Thoracic aorta (tissue), 2 donors: Measurements from ENCODE around the gene SIL1. TPM values are rescaled to one million over a fixed set of nuclear protein-coding genes. Genes with fewer than 3 reads are reported as not detected.
A peak's percentile ranks its signal among the peaks of the same experiment; 100 is the strongest.

Experiments used
- ATAC-seq: fragments of 150-250 bp; one replicate; pipeline ENCODE4 v1.8.0; 2017; ENCODE audit warnings: low read depth; ENCODE audit not compliant: insufficient number of reproducible peaks, low FRiP score
- DNase-seq: peaks from one replicate; pipeline ENCODE4 v3.0.0-alpha.2; 2020; ENCODE audit warnings: low spot score
- H3K27ac ChIP-seq, 2 donors: fragments of 200-600 bp; sonication (generic); 1 replicate in 1 of 2; 2 replicates in 1 of 2; pipeline ENCODE4 v1.5.1; 2016; ENCODE audit warnings: mild to moderate bottlenecking in 2 of 2, moderate library complexity in 2 of 2
- H3K27me3 ChIP-seq: fragments of 200-600 bp; sonication (generic); replicated peaks from 2 replicates; pipeline ENCODE4 v1.6.0; 2016; ENCODE audit warnings: mild to moderate bottlenecking; ENCODE audit not compliant: insufficient read depth
- H3K36me3 ChIP-seq: fragments of 200-600 bp; sonication (generic); one replicate; pipeline ENCODE4 v1.5.1; 2016
- H3K4me1 ChIP-seq, 2 donors: fragments of 200-600 bp; sonication (generic); 1 replicate in 1 of 2; 2 replicates in 1 of 2; pipeline versions ENCODE4 v1.5.1 to v1.6.0; 2016; ENCODE audit warnings: low read depth in 2 of 2, mild to moderate bottlenecking in 1 of 2; ENCODE audit not compliant: control insufficient read depth in 1 of 2
- H3K4me3 ChIP-seq: fragments of 200-600 bp; sonication (generic); 2 replicates; pipeline ENCODE4 v1.5.1; 2016; ENCODE audit warnings: mild to moderate bottlenecking
- H3K9me3 ChIP-seq: fragments of 200-600 bp; sonication (generic); 2 replicates; pipeline ENCODE4 v1.5.1; 2016
- CTCF ChIP-seq: fragments of 200-600 bp; sonication (generic); IDR thresholded peaks from one replicate; pipeline ENCODE4 v1.5.1; 2019; ENCODE audit warnings: antibody characterized with exemption
- total RNA-seq, 2 donors: library from RNA; depleted of rRNA; stranded (reverse); fragments of >200 nt; gene quantifications; one replicate each; pipeline versions ENCODE4 v1.1.0 to v1.2.3, GENCODE V29; 2016

Gene SIL1
- total RNA-seq, 2 donors from 2014 or later, result 33.1 to 41.2 TPM

- ATAC-seq, result no peak
- no peaks in the 10 kb centered on the region for H3K27me3 ChIP-seq
- no peak overlapping the region for H3K4me3 ChIP-seq
- H3K27ac ChIP-seq, result no peak overlapping the region
- no peak for DNase-seq
- no peaks in the 10 kb centered on the region for H3K4me1 ChIP-seq
- H3K9me3 ChIP-seq, result no peaks in the 10 kb centered on the region
- no peak for TF ChIP-seq CTCF
- H3K36me3 ChIP-seq, result no peaks in the 10 kb centered on the region
Observed at GRCh38 chr5:138998521-138998920, 199.6 kb downstream of the SIL1 start.

- Histone ChIP-seq H3K27me3 (no peaks in the 10 kb centered on the region), H3K27ac (no peak overlapping the region), H3K36me3 (no peaks in the 10 kb centered on the region), H3K4me3 (no peak overlapping the region), H3K9me3 (no peaks in the 10 kb centered on the region), H3K4me1 (no peaks in the 10 kb centered on the region)
- DNase-seq, result no peak
- TF ChIP-seq CTCF, result no peak
- no peak for ATAC-seq
Observed at GRCh38 chr5:138996120-138996519, 202.0 kb downstream of the SIL1 start.

GRCh38 chr5:138990986-138991590, 207.1 kb downstream of the SIL1 start:
- TF ChIP-seq CTCF, result no peak
- DNase-seq (no peak), ATAC-seq (no peak)
- Histone ChIP-seq H3K27ac (no peak overlapping the region), H3K4me3 (no peak overlapping the region), H3K4me1 (peaks cover 0 to 1% of the 10 kb centered on the region in 2 donors), H3K9me3 (no peaks in the 10 kb centered on the region), H3K36me3 (no peaks in the 10 kb centered on the region), H3K27me3 (no peaks in the 10 kb centered on the region)

- no peak for TF ChIP-seq CTCF
- Histone ChIP-seq H3K27me3 (no peaks in the 10 kb centered on the region), H3K36me3 (no peaks in the 10 kb centered on the region), H3K9me3 (no peaks in the 10 kb centered on the region), H3K27ac (no peak overlapping the region), H3K4me3 (no peak overlapping the region), H3K4me1 (peaks cover 6 to 15% of the 10 kb centered on the region in 2 donors)
- DNase-seq (no peak), ATAC-seq (no peak)
Observed at GRCh38 chr5:138989720-138990119, 208.4 kb downstream of the SIL1 start.

- Histone ChIP-seq H3K27me3 (no peaks in the 10 kb centered on the region), H3K4me3 (no peak overlapping the region), H3K4me1 (peaks cover 11 to 29% of the 10 kb centered on the region in 2 donors), H3K9me3 (no peaks in the 10 kb centered on the region), H3K27ac (peak overlapping the region; percentile 59 to 78), H3K36me3 (no peaks in the 10 kb centered on the region)
- DNase-seq (no peak), ATAC-seq (no peak)
- no peak for TF ChIP-seq CTCF
Observed at GRCh38 chr5:138986186-138986800, 211.9 kb downstream of the SIL1 start.
